Measurements from ENCODE around the gene GPR150.
"Not testable (repeated sequence)": the region's sequence is repeated elsewhere in the genome, so short reads cannot be mapped to it uniquely, and the experiment has no call there.

Gene GPR150

GRCh38 chr5:95624368-95624767 is 4.5 kb downstream of the GPR150 start:
- DNase-seq: no peak

DNA sequence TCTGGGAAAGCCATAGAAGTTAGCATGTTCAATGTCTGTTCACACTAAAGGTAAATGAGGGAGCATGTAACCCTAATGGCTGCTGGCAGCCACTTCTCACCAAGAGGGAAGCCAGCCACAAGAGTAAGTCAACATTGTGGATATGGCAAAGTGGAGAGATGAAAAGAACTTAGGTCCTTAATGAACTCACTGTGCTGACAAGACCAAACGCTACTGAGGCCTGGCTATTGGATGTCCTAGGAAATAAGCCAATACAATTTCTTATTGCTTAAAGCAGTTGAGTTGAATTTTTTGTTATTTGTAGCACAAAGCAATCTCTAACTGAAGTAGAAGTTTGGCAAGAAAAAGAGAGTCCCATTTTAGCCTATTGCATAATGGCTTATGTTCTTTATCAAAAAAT is 6.8 kb downstream of the GPR150 start:
- DNase-seq: no peak

DNA sequence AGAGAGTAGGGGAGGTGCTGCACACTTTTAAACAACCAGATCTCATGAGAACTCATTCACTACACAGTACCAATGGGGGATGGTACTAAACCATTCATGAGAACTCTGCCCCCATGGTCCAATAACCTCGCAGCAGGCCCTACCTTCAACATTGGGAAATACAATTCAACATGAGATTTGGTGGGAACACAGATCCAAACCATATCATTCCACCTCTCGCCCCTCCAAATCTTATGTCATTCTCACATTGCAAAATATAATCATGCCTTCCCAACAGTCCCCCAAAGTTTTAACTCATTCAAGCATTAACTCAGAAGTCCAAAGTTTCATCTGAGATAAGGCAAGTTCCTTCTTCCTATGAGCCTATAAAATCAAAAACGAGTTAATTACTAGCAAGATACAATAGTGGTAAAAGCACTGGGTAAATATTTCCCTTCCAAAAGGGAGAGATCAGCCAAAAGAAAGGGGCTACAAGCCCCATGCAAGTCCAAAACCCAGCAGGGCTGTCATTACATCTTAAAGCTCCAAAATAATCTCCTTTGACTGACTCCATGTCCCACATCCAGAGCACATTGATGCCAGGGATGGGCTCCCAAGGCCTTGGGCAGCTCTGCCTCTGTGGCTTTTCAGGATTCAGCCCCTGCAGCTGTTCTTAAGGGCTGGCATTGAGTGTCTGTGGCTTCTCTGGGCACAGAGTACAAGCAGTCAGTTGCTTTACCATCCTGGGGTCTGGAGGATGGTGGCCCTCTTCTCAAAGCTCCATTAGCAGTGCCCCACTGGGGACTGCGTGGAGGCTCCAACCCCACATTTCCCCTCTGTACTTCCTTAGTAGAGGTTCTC is 8.3 kb downstream of the GPR150 start:
- no peak for DNase-seq

DNA sequence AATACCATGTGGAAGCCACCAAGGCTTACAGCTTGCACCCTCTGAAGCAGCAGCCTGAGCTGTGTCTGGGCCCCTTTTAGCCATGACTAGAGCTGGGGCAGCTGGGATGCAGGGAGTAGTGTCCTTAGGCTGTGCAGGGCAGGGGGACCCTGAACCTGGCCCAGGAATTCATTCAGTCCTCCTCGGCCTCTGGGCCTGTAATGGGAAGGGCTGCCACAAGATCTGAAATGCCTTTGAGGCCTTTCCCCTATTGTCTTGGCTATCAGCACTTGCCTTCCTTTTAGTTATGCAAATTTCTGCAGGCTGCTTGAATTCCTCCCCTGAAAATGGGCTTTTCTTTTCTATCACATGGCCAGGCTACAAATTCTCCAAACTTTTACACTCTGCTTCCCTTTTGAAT is 9.0 kb downstream of the GPR150 start:
- no peak for DNase-seq

GRCh38 chr5:95630394-95630917 is 10.6 kb downstream of the GPR150 start:
- no peak for DNase-seq

DNA sequence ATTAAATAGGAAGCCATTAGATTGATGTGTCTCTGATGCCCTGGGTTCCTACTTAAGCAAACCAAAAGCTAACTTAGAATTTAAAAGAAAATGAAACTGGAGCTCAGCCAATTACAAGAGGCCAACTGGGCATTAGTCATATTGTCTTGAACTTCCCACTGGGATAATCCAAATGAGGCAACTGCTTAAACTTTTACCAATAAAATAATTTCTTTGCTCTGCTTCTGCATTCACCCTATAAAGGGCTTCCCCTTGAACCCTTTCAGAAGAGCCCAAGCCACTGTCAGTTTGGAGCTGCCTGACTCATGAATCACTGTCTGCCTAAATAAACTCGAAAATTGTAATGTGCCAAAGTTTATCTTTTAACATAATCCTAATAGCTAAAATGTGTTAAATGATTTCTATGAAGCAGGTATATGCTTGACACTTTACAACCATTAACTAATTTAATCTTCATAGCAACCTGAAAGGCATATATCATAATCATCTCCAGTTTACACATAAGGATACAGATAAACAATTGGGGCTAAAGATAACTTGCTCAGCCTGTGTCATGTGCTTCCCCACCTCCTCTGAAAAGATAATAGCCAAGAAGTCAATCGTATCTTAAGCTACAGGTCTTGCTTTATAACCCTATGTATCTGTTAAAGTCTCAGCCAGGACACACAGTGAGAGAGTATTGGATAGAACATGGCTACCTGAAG is 11.5 kb downstream of the GPR150 start:
- no peak for DNase-seq

GRCh38 chr5:95631991-95632675 is 12.2 kb downstream of the GPR150 start:
- peak; percentile 76 for DNase-seq

DNA sequence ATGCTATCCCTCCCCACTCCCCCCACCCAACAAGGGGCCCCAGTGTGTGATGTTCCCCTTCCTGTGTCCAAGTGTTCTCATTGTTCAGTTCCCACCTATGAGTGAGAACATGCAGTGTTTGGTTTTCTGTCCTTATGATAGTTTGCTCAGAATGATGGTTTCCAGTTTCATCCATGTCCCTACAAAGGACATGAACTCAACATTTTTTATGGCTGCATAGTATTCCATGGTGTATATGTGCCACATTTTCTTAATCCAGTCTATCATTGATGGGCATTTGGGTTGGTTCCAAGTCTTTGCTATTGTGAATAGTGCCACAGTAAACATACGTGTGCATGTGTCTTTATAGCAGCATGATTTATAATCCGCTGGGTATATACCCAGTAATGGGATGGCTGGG is 13.1 kb downstream of the GPR150 start:
- DNase-seq: not testable (repeated sequence)

DNA sequence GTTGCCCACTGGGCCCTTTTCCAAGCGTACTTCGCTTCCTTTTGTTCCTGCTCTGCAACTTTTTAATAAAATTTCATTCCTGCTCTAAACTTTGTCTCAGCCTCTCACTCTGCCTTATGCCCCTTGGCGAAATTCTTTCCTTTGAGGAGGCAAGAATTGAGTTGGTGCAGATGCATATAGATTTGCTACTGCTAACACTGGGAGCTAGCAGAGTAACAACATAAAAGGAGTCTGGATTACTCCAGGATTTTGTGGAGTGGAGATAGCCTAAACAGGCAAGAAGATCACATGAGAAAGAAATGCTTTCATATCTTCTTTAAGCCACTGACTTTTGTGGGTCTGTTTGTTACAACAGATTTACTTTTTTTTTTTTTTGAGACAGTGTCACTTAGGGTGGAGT is 13.8 kb downstream of the GPR150 start:
- no peak for DNase-seq

DNA sequence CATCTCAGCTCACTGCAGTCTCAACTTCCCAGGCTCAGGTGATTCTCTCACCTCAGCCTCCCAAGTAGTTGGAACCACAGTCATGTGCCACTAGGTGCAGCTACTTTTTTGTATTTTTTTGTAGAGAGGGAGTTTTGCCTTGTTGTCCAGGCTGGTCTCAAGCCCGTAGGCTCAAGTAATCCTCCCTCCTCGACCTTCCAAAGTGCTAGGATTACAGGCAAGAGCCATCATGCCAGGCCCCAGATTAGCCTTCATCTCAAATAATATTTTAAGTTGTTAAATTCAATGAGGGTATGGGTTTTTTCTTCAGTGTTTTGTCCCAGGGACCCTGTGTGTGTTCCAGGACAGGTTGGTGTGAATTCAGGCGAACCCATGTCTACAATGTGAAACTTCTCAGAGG is 14.2 kb downstream of the GPR150 start:
- DNase-seq: no peak

GRCh38 chr5:95638632-95639031 is 18.7 kb downstream of the GPR150 start:
- no peak for DNase-seq

- DNase-seq: no peak
Measured at GRCh38 chr5:95641741-95642220, 21.9 kb downstream of the GPR150 start.

- no peak for DNase-seq
Measured at GRCh38 chr5:95643152-95643551, 23.3 kb downstream of the GPR150 start.

DNA sequence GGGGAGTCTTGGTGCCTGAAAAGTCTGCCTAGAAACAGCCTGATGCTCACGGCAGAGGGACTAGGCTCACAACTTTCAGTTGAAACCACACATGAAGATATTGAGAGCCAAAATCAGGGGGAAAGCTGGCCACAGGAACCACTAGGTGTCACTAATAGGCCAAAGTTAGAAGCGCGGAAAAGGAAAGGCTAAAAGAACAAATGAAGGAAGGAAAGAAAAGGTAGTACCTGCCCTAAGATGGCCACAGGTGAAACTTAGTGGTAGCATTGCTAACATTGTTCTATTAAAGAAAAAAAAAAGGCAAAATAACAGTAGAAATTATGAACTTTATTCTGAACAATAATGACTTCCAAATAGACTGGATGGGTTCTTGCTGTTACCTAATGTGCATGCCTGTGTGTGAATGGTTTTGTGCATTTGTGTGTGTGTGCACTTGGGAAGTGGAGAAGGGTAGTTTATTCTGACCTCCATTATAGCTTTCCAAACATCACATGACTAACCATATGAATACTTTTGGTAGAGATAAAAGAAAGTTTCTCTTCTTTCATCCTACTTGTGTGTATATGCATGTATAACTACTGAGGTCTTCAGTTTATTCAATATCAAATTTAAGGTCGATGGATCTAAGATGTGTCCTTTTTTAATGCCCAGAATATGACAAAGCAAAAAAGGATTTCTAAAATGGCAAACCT is 24.6 kb downstream of the GPR150 start:
- peak; percentile 60 for DNase-seq

DNA sequence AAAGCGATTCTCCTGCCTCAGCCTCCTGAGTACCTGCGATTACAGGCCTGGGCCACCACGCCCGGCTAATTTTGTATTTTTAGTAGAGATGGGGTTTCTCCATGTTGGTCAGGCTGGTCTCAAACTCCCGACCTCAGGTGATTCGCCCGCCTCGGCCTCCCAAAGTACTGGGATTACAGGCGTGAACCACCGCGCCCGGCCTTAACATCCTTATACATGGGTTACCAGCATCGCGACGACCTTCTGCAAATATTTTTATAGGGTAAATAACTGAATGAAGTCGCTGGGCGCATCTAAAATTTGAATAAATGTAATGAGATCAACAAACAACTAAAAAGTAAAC is 26.3 kb downstream of the GPR150 start:
- DNase-seq: not testable (repeated sequence)

- peak; percentile 95 for DNase-seq
Measured at GRCh38 chr5:95646569-95647431, 26.9 kb downstream of the GPR150 start, which contains the start of gene RFESD. Gene RFESD, plus strand, starts transcription at chr5:95646777. Its CDS starts 5,495 bp downstream, at chr5:95652272.

GRCh38 chr5:95647886-95648860 is 28.3 kb downstream of the GPR150 start:
- DNase-seq: no peak

GRCh38 chr5:95649274-95649673 is 29.4 kb downstream of the GPR150 start:
- DNase-seq: no peak

- DNase-seq: no peak
Measured at GRCh38 chr5:95649842-95650620, 30.1 kb downstream of the GPR150 start.

- no peak for DNase-seq
Measured at GRCh38 chr5:95652849-95653248, 33.0 kb downstream of the GPR150 start.

Data from CD4-positive, alpha-beta T cell treated with Interleukin-17A for 4 hours (primary cell).